HepG2 (cell line): Measurements from ENCODE around the gene KMT2A. TPM values are rescaled to one million over a fixed set of nuclear protein-coding genes. Genes with fewer than 3 reads are reported as not detected.

Experiments used
- ARNTL ChIP-seq: sonication (generic); formaldehyde crosslinking; IDR thresholded peaks from 2 replicates; pipeline ENCODE4 v1.4.0; 2020; ENCODE audit warnings: mild to moderate bottlenecking, missing genetic modification reagents
- CEBPB ChIP-seq: IDR thresholded peaks from 2 replicates; pipeline ENCODE4 v1.6.1; 2011; ENCODE audit warnings: low read depth, low read length, improper control_type of control experiment, borderline replicate concordance
- MEF2D ChIP-seq: sonication (generic); formaldehyde crosslinking; IDR thresholded peaks from 2 replicates; pipeline ENCODE4 v1.5.1; 2020; ENCODE audit warnings: mild to moderate bottlenecking, missing genetic modification reagents
- MZF1 ChIP-seq: sonication (generic); formaldehyde crosslinking; IDR thresholded peaks from 2 replicates; pipeline ENCODE4 v1.8.1; 2023; ENCODE audit warnings: mild to moderate bottlenecking, missing genetic modification reagents, borderline replicate concordance
- NFYC ChIP-seq: IDR thresholded peaks from 2 replicates; pipeline ENCODE4 v1.6.1; 2016; ENCODE audit warnings: missing genetic modification reagents, missing compliant biosample characterization
- PHB2 ChIP-seq: fragments of 450-650 bp; IDR thresholded peaks from 2 replicates; pipeline ENCODE4 v1.6.1; 2018; ENCODE audit not compliant: partially characterized antibody
- POLR2A ChIP-seq, 2 experiments: IDR thresholded peaks; 2 replicates each; pipeline ENCODE4 v1.6.1; 2011; ENCODE audit warnings: low read depth in 2 of 2, low read length in 2 of 2, mild to moderate bottlenecking in 1 of 2, moderate library complexity in 1 of 2; ENCODE audit not compliant: insufficient read depth in 1 of 2
- SKI ChIP-seq: fragments of 450-650 bp; IDR thresholded peaks from one replicate; pipeline ENCODE4 v1.6.1; 2018; ENCODE audit warnings: mild to moderate bottlenecking; ENCODE audit not compliant: partially characterized antibody
- SP5 ChIP-seq: IDR thresholded peaks from 2 replicates; pipeline ENCODE4 v1.6.1; 2016; ENCODE audit warnings: low read depth, borderline replicate concordance
- SPEN ChIP-seq: sonication (generic); formaldehyde crosslinking; IDR thresholded peaks from 2 replicates; pipeline ENCODE4 v1.5.1; 2020; ENCODE audit warnings: low read depth, mild to moderate bottlenecking, missing genetic modification reagents
- ZFX ChIP-seq: sonication (generic); formaldehyde crosslinking; IDR thresholded peaks from 2 replicates; pipeline ENCODE4 v1.4.0; 2020; ENCODE audit warnings: mild to moderate bottlenecking, low read depth, missing genetic modification reagents, moderate library complexity
- ZNF101 ChIP-seq: sonication (generic); formaldehyde crosslinking; IDR thresholded peaks from 2 replicates; pipeline ENCODE4 v1.4.0; 2020; ENCODE audit warnings: mild to moderate bottlenecking, low read depth, missing genetic modification reagents, borderline replicate concordance
- ZNF264 ChIP-seq: sonication (generic); formaldehyde crosslinking; IDR thresholded peaks from 2 replicates; pipeline ENCODE4 v1.4.0; 2020; ENCODE audit warnings: missing genetic modification reagents
- ZNF30 ChIP-seq: sonication (generic); formaldehyde crosslinking; IDR thresholded peaks from 2 replicates; pipeline ENCODE4 v1.5.0; 2020; ENCODE audit warnings: mild to moderate bottlenecking, missing genetic modification reagents
- ZNF549 ChIP-seq: sonication (generic); formaldehyde crosslinking; IDR thresholded peaks from 2 replicates; pipeline ENCODE4 v1.5.0; 2020; ENCODE audit warnings: missing genetic modification reagents
- ZNF597 ChIP-seq: sonication (generic); formaldehyde crosslinking; IDR thresholded peaks from 2 replicates; pipeline ENCODE4 v1.5.0; 2020; ENCODE audit warnings: missing genetic modification reagents
- polyA plus RNA-seq, 8 experiments: library from polyadenylated mRNA; depleted of rRNA in 3 of 8; stranded (reverse) in 7 of 8; unstranded in 1 of 8; fragments of >200 nt; fragmentation: Illumina TruSeq in 4 of 8; extraction: Trizol in 4 of 8; gene quantifications; 2 replicates each; pipeline versions ENCODE4 v1.2.1 to v1.2.3, GENCODE V29; 2011 to 2016; ENCODE audit warnings: low read depth in 4 of 8, missing spikeins in 1 of 8, mixed read lengths in 1 of 8; ENCODE audit not compliant: insufficient read depth in 1 of 8
- total RNA-seq, 5 experiments: library from RNA; depleted of rRNA; stranded (reverse); fragments of >200 nt; fragmentation: Illumina TruSeq; extraction: Trizol; gene quantifications; 2 replicates each; pipeline ENCODE4 v1.2.3, GENCODE V29; 2016; ENCODE audit warnings: low read depth in 1 of 5

KMT2A gene
- total and polyA plus RNA-seq, 2 of the 13 experiments (the other 11 are each of a cell fraction or from before 2014, with no cell fraction given), result 12.4 to 20.0 TPM

GRCh38 chr11:118401151-118401879 is 35.0 kb upstream of the KMT2A start, which contains the start of gene ATP5MG (continued):
- TF ChIP-seq SP5 (CRISPR knock-in tag) (no peak), PHB2 (no peak), ZNF264 (CRISPR knock-in tag) (0 out of 2 replicates have a peak, but pooled peaks have one; percentile 8), CEBPB (no peak), ZNF101 (CRISPR knock-in tag) (no peak), ZNF597 (CRISPR knock-in tag) (no peak), MZF1 (CRISPR knock-in tag) (no peak), NFYC (CRISPR knock-in tag) (no peak), ZNF549 (no peak), MEF2D (CRISPR knock-in tag) (peak; percentile 62; the same call in 1 of the 2 replicates), ZNF30 (no peak), ZFX (peak; percentile 96), SKI (peak; percentile 15), POLR2A (IDR thresholded peaks at IDR 0.05; ENCODE audit: insufficient read depth in 1 of 2, low read depth in 2 of 2, low read length in 2 of 2) (peak; percentile 75 to 76), SPEN (CRISPR knock-in tag) (peak; percentile 83), ARNTL (0 out of 2 replicates have a peak, but pooled peaks have one; percentile 39)
